Fibroblast of lung (primary cell): ENCODE data around the gene THPO. TPM values are rescaled to one million over a fixed set of nuclear protein-coding genes. Genes with fewer than 3 reads are reported as not detected.

Experiments
- DNase-seq, 2 donors: peaks; one replicate each; pipeline versions ENCODE4 v3.0.0 to v3.0.0-alpha.2; 2010; ENCODE audit warnings: low read depth in 2 of 2
- H2AFZ ChIP-seq: 2 replicates; pipeline ENCODE4 v1.5.1; 2012; ENCODE audit warnings: low read length, control low read depth, inconsistent platforms
- H3K27ac ChIP-seq: 2 replicates; pipeline ENCODE4 v1.5.1; 2011; ENCODE audit warnings: low read length, control low read depth; ENCODE audit not compliant: insufficient read depth
- H3K27me3 ChIP-seq: 2 replicates; pipeline ENCODE4 v1.5.1; 2011; ENCODE audit warnings: mild to moderate bottlenecking, low read length; ENCODE audit not compliant: control insufficient read depth, insufficient read depth
- H3K36me3 ChIP-seq: 2 replicates; pipeline ENCODE4 v1.5.1; 2011; ENCODE audit warnings: low read length; ENCODE audit not compliant: control insufficient read depth, insufficient read depth
- H3K4me1 ChIP-seq: 2 replicates; pipeline ENCODE4 v1.5.1; 2011; ENCODE audit warnings: low read length; ENCODE audit not compliant: control insufficient read depth, insufficient read depth; ENCODE audit errors: extremely low read depth
- H3K4me2 ChIP-seq: 2 replicates; pipeline ENCODE4 v1.5.1; 2011; ENCODE audit warnings: low read length, control low read depth; ENCODE audit not compliant: insufficient read depth; ENCODE audit errors: extremely low read depth
- H3K4me3 ChIP-seq, 4 experiments: fragments of 200-600 bp in 1 of 4; sonication (generic) in 1 of 4; replicated peaks in 1 of 4; 2 replicates each; pipeline ENCODE4 v1.5.1; 2011 to 2016; ENCODE audit warnings: low read length in 4 of 4, low read depth in 3 of 4, mild to moderate bottlenecking in 3 of 4, control low read depth in 2 of 4, inconsistent platforms in 1 of 4, mixed read lengths in 1 of 4; ENCODE audit not compliant: insufficient read depth in 1 of 4; ENCODE audit errors: control extremely low read depth in 1 of 4
- H3K79me2 ChIP-seq: 2 replicates; pipeline ENCODE4 v1.5.1; 2012; ENCODE audit warnings: mild to moderate bottlenecking, low read length, inconsistent platforms; ENCODE audit not compliant: control insufficient read depth, insufficient read depth
- H3K9ac ChIP-seq: 2 replicates; pipeline ENCODE4 v1.5.1; 2011; ENCODE audit warnings: mild to moderate bottlenecking, low read length, control low read depth; ENCODE audit not compliant: insufficient read depth
- H3K9me3 ChIP-seq: 2 replicates; pipeline ENCODE4 v1.5.1; 2012; ENCODE audit warnings: low read depth, low read length; ENCODE audit not compliant: control insufficient read depth, insufficient read depth
- H4K20me1 ChIP-seq: 2 replicates; pipeline ENCODE4 v1.5.1; 2011; ENCODE audit warnings: low read length; ENCODE audit not compliant: control insufficient read depth, insufficient read depth; ENCODE audit errors: extremely low read depth
- EZH2 ChIP-seq: IDR thresholded peaks from 2 replicates; pipeline ENCODE4 v1.5.1; 2012; ENCODE audit warnings: low read length, control low read depth, mild to moderate bottlenecking; ENCODE audit errors: missing control alignments
- polyA minus RNA-seq: library from RNA; depleted of rRNA, polyadenylated mRNA; stranded (reverse); fragments of >200 nt; gene quantifications from 2 replicates; pipeline ENCODE4 v1.2.3, GENCODE V29; 2011; ENCODE audit warnings: low replicate concordance
- polyA plus RNA-seq, 2 donors: library from polyadenylated mRNA; depleted of rRNA in 1 of 2; stranded (reverse) in 1 of 2; unstranded in 1 of 2; fragments of >200 nt; gene quantifications; 2 replicates each; pipeline ENCODE4 v1.2.1, GENCODE V29; 2011 to 2012; ENCODE audit warnings: missing spikeins in 1 of 2
- total RNA-seq: library from RNA; depleted of rRNA; stranded (reverse); fragments of >200 nt; gene quantifications from 2 replicates; pipeline ENCODE4 v1.2.1, GENCODE V29; 2014
- TF ChIP-seq, protein P1 (sequence below), 2 donors: IDR thresholded peaks in 1 of 2; conservative IDR thresholded peaks in 1 of 2; 1 replicate in 1 of 2; 2 replicates in 1 of 2; pipeline ENCODE4 v1.5.1; 2011 to 2012; ENCODE audit warnings: low read length in 2 of 2, control low read depth in 1 of 2, inconsistent platforms in 1 of 2, low read depth in 1 of 2, mild to moderate bottlenecking in 1 of 2

Gene THPO
- total RNA-seq (0.50 and 0.51 TPM in 2 replicates), polyA plus RNA-seq (0.16 and 0.27 TPM in 2 replicates), polyA minus RNA-seq (0.59 TPM in 1 of 2 replicates, not detected in the other)
- polyA plus RNA-seq (2012) = 0.16 and 0.45 TPM in 2 replicates

DNA sequence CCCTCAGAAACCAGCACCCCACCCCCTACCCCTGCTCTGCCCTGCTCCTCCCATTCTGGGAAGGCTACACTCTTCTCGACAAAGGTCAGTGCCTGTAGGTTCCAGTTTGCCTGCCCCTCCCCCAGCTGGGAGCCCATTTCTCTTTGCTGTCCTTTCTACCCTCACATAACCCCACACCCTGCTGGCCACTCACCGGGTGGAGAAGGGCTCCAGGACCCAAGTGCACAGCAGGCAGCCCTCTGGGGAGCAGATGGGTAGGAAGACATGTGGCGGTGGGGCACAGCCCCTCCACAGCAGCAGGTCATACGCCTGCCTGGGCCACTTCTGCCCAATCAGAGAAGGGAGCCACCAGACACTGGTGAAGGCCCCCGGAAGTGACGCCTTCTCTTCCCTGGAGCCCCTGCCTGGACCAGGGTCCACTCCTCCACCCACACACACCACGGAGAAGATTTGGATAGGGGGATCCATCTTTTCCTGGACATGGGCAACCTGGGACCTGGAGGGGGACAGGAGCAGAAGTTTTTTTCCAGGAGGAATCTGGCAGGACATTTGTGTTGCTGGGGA, at the start of gene THPO:
TSS of gene THPO (minus strand) at position 326 of the 564 bp plus-strand sequence. CDS start 1,948 bp downstream, outside the sequence.
- Histone ChIP-seq H3K36me3 (no peaks in the 10 kb centered on the region), H2AFZ (no peak within 1 kb of the TSS), H3K4me3 (no peak within 1 kb of the TSS), H3K27me3 (peaks cover 39% of the 10 kb centered on the region), H3K79me2 (no peaks in the 10 kb centered on the region), H4K20me1 (no peaks in the 10 kb centered on the region), H3K9me3 (no peaks in the 10 kb centered on the region), H3K4me1 (no peaks in the 10 kb centered on the region), H3K9ac (no peak within 1 kb of the TSS), H3K4me2 (no peak within 1 kb of the TSS), H3K27ac (no peak within 1 kb of the TSS)
- TF ChIP-seq, protein P1, sequence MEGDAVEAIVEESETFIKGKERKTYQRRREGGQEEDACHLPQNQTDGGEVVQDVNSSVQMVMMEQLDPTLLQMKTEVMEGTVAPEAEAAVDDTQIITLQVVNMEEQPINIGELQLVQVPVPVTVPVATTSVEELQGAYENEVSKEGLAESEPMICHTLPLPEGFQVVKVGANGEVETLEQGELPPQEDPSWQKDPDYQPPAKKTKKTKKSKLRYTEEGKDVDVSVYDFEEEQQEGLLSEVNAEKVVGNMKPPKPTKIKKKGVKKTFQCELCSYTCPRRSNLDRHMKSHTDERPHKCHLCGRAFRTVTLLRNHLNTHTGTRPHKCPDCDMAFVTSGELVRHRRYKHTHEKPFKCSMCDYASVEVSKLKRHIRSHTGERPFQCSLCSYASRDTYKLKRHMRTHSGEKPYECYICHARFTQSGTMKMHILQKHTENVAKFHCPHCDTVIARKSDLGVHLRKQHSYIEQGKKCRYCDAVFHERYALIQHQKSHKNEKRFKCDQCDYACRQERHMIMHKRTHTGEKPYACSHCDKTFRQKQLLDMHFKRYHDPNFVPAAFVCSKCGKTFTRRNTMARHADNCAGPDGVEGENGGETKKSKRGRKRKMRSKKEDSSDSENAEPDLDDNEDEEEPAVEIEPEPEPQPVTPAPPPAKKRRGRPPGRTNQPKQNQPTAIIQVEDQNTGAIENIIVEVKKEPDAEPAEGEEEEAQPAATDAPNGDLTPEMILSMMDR (conservative IDR thresholded peaks at IDR 0.05 in 1 of 2, IDR thresholded peaks at IDR 0.05 in 1 of 2; ENCODE audit: low read depth in 1 of 2, low read length in 2 of 2) = no peak
- DNase-seq = no peak

DNA sequence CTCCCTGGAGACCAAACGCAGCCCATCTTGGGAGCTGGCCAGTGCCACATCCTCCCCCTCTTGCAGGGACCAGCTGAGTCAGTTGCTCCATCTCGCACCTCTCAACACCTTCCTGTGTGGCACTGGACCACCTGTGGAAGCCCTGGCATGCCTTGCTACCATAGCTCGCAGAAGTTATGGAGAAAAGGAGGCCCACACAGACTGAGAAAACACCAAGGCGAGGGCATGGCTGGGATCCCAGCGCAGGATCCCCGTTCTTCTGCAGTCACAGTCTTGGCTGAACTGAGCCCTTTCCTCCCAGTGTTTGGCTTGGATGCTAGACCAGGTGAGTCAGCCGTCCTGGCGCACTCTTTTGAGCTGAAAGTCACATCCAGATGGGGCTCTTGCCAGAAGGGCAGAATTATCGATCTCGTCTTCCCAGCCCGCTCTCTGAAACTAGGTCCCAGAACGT, 48.7 kb upstream of the THPO start:
- Histone ChIP-seq H3K4me2 (no peak overlapping the region), H3K4me3 (no peak overlapping the region), H3K9me3 (no peaks in the 10 kb centered on the region), H3K27me3 (peaks cover 3% of the 10 kb centered on the region), H3K79me2 (no peaks in the 10 kb centered on the region), H3K27ac (no peak overlapping the region), H3K9ac (no peak overlapping the region), H3K4me1 (no peaks in the 10 kb centered on the region), H2AFZ (no peak overlapping the region), H3K36me3 (no peaks in the 10 kb centered on the region), H4K20me1 (no peaks in the 10 kb centered on the region)
- peak in 1 of 2 donors; percentile 71 for DNase-seq
- no peak for TF ChIP-seq EZH2
- TF ChIP-seq, protein P1 (conservative IDR thresholded peaks at IDR 0.05 in 1 of 2, IDR thresholded peaks at IDR 0.05 in 1 of 2; ENCODE audit: low read depth in 1 of 2, low read length in 2 of 2) = no peak

DNA sequence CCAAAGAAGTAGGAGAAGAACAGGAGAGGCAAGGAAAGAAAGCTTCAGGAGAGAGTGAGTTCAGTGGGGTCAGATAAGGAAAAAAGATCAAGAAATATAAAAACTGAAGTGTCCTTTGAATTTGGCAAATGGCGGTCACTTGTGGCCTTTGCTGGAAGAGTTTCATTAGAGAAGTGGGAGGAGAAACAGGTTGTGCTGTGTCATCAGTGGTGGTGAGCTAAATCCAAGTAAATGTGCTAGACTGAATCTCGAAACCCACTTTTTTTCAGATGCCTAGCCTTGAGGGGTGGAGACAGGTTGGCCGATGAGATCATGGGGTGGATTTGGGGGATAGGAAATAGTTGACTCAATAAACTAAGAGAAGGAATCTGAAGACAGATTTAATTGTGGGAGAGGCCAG, 45.6 kb upstream of the THPO start:
- Histone ChIP-seq H3K36me3 (no peaks in the 10 kb centered on the region), H4K20me1 (no peaks in the 10 kb centered on the region), H3K4me2 (no peak overlapping the region), H3K27ac (no peak overlapping the region), H3K79me2 (no peaks in the 10 kb centered on the region), H3K27me3 (no peaks in the 10 kb centered on the region), H2AFZ (no peak overlapping the region), H3K9ac (no peak overlapping the region), H3K9me3 (no peaks in the 10 kb centered on the region), H3K4me1 (no peaks in the 10 kb centered on the region), H3K4me3 (no peak overlapping the region)
- no peak for DNase-seq
- no peak for TF ChIP-seq EZH2
- TF ChIP-seq, protein P1 (conservative IDR thresholded peaks at IDR 0.05 in 1 of 2, IDR thresholded peaks at IDR 0.05 in 1 of 2; ENCODE audit: low read depth in 1 of 2, low read length in 2 of 2) = no peak
